ENCODE measurements around the gene TTLL7.
"Not testable (repeated sequence)": the region's sequence is repeated elsewhere in the genome, so short reads cannot be mapped to it uniquely, and the experiment has no call there.

The TTLL7 gene

GRCh38 chr1:83928396-83928795 is 70.5 kb downstream of the TTLL7 start:
- Mint-ChIP-seq H3K36me3 (ENCODE audit: low read depth) (no peaks in the 10 kb centered on the region), H3K9me3 (no peaks in the 10 kb centered on the region), H3K27me3 (ENCODE audit: low read depth) (peaks cover 12% of the 10 kb centered on the region), H3K4me3 (no peak overlapping the region), H3K4me1 (ENCODE audit: low read depth) (no peaks in the 10 kb centered on the region), H3K27ac (no peak overlapping the region)

GRCh38 chr1:83927701-83928100 is 71.2 kb downstream of the TTLL7 start:
- Mint-ChIP-seq H3K36me3 (ENCODE audit: low read depth) (no peaks in the 10 kb centered on the region), H3K4me3 (no peak overlapping the region), H3K4me1 (ENCODE audit: low read depth) (no peaks in the 10 kb centered on the region), H3K27me3 (ENCODE audit: low read depth) (peaks cover 12% of the 10 kb centered on the region), H3K27ac (no peak overlapping the region), H3K9me3 (no peaks in the 10 kb centered on the region)

DNA sequence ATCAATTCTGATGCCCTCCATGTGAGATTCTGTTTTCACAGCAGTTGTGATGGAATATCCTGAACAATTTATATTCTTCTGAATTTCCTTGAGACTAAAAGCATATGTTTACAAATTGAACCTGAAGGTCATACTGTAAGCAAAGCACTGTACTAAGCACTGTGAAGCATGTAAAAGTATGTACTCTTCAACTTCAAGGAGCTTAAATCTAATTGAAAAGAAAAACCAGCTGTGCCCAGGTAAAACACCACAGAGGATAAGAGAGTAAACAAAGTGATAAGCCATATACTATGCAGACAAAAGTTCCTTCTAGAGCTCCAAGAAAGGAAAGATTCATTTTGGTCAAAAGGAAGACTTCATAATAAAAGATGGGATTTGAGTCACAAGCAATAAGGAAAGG is 71.9 kb downstream of the TTLL7 start:
- Mint-ChIP-seq H3K36me3 (ENCODE audit: low read depth) (no peaks in the 10 kb centered on the region), H3K4me1 (ENCODE audit: low read depth) (no peaks in the 10 kb centered on the region), H3K9me3 (no peaks in the 10 kb centered on the region), H3K27me3 (ENCODE audit: low read depth) (peaks cover 12% of the 10 kb centered on the region), H3K27ac (no peak overlapping the region), H3K4me3 (no peak overlapping the region)

- H3K36me3 Mint-ChIP-seq (ENCODE audit: low read depth): no peaks in the 10 kb centered on the region
- no peaks in the 10 kb centered on the region for H3K9me3 Mint-ChIP-seq
- H3K4me1 Mint-ChIP-seq (ENCODE audit: low read depth): no peaks in the 10 kb centered on the region
- no peak overlapping the region for H3K27ac Mint-ChIP-seq
- no peak overlapping the region for H3K4me3 Mint-ChIP-seq
- H3K27me3 Mint-ChIP-seq (ENCODE audit: low read depth): peaks cover 9% of the 10 kb centered on the region
These were observed 75.4 kb downstream of the TTLL7 start for GRCh38 chr1:83923553-83923952.

DNA sequence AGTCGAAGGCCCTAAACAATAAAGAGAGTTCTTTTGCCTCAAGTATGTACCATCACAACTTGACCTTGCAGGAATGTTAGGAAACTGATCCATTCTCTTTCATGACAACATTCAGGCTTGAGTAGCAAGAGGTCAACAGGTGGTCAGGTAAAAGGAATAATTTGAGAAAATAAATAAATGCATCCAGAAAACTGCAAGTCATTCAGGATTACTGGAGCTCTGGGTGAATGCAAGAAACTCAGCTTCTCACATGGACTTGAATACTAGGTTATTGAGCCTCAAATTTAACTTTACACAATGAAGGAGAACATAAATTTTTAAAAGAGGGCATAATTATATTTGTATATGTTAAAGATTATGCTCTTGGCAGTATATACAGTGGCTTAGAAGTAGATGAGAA is 76.5 kb downstream of the TTLL7 start:
- Mint-ChIP-seq H3K4me3 (no peak overlapping the region), H3K4me1 (ENCODE audit: low read depth) (no peaks in the 10 kb centered on the region), H3K27me3 (ENCODE audit: low read depth) (peaks cover 9% of the 10 kb centered on the region), H3K9me3 (no peaks in the 10 kb centered on the region), H3K27ac (no peak overlapping the region), H3K36me3 (ENCODE audit: low read depth) (no peaks in the 10 kb centered on the region)

- Mint-ChIP-seq H3K27me3 (ENCODE audit: low read depth) (no peaks in the 10 kb centered on the region), H3K4me1 (ENCODE audit: low read depth) (no peaks in the 10 kb centered on the region), H3K4me3 (no peak overlapping the region), H3K36me3 (ENCODE audit: low read depth) (no peaks in the 10 kb centered on the region), H3K27ac (no peak overlapping the region), H3K9me3 (no peaks in the 10 kb centered on the region)
These were observed 78.6 kb downstream of the TTLL7 start for GRCh38 chr1:83920320-83920719.

DNA sequence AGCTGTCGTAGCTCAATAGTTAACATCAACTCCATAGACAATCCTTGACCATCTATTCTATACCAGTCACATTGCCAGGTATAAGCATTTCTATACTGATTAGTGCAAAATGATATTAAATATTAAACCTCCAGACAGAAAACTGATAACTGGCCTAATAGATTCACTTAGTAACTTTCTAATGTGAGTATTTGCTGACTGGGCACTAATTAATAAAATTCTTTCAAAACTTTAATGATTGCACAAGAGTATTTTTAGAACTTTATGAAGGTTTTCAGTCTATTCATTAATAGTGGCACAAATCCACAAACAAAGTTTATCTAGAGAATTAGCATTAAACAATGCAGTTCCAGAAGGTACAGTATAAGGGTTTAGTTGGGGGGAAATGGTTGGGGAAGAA is 79.1 kb downstream of the TTLL7 start:
- H3K4me3 Mint-ChIP-seq: no peak overlapping the region
- H3K36me3 Mint-ChIP-seq (ENCODE audit: low read depth): no peaks in the 10 kb centered on the region
- H3K27ac Mint-ChIP-seq: no peak overlapping the region
- no peaks in the 10 kb centered on the region for H3K9me3 Mint-ChIP-seq
- no peaks in the 10 kb centered on the region for H3K27me3 Mint-ChIP-seq (ENCODE audit: low read depth)
- no peaks in the 10 kb centered on the region for H3K4me1 Mint-ChIP-seq (ENCODE audit: low read depth)

- Mint-ChIP-seq H3K4me3 (no peak overlapping the region), H3K27ac (no peak overlapping the region), H3K9me3 (no peaks in the 10 kb centered on the region), H3K36me3 (ENCODE audit: low read depth) (no peaks in the 10 kb centered on the region), H3K27me3 (ENCODE audit: low read depth) (peaks cover 5% of the 10 kb centered on the region), H3K4me1 (ENCODE audit: low read depth) (no peaks in the 10 kb centered on the region)
These were observed 80.1 kb downstream of the TTLL7 start for GRCh38 chr1:83918688-83919285.

DNA sequence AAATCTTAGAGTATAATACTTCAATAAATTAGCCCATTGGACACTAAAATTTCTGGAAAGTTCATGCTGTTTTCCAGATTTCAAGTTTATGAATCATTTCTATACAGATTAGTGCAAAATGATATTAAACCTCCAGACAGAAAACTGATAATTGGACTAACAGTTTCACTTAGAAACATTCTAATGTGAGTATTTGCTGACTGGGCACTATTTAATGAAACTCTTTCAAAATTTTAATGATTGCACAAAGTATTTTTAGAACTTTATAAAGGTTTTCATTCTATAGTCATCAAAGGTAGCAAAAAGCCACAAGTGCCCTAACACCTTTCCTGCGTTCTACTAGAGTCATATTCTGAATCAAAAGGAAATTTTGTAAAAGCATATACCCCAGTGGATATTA is 81.0 kb downstream of the TTLL7 start:
- H3K27ac Mint-ChIP-seq: no peak overlapping the region
- peaks cover 5% of the 10 kb centered on the region for H3K27me3 Mint-ChIP-seq (ENCODE audit: low read depth)
- no peak overlapping the region for H3K4me3 Mint-ChIP-seq
- H3K9me3 Mint-ChIP-seq: no peaks in the 10 kb centered on the region
- H3K36me3 Mint-ChIP-seq (ENCODE audit: low read depth): no peaks in the 10 kb centered on the region
- no peaks in the 10 kb centered on the region for H3K4me1 Mint-ChIP-seq (ENCODE audit: low read depth)

- not testable (repeated sequence) for H3K27ac Mint-ChIP-seq; H3K4me1 Mint-ChIP-seq (ENCODE audit: low read depth); H3K9me3 Mint-ChIP-seq; H3K4me3 Mint-ChIP-seq; H3K36me3 Mint-ChIP-seq (ENCODE audit: low read depth); H3K27me3 Mint-ChIP-seq (ENCODE audit: low read depth)
These were observed 82.8 kb downstream of the TTLL7 start for GRCh38 chr1:83916094-83916493.

- Mint-ChIP-seq H3K27ac (no peak overlapping the region), H3K36me3 (ENCODE audit: low read depth) (no peaks in the 10 kb centered on the region)
These were observed 86.1 kb downstream of the TTLL7 start for GRCh38 chr1:83912876-83913275.

GRCh38 chr1:83910461-83910860 is 88.5 kb downstream of the TTLL7 start:
- H3K27me3 Mint-ChIP-seq (ENCODE audit: low read depth): peaks cover 28% of the 10 kb centered on the region
- no peaks in the 10 kb centered on the region for H3K9me3 Mint-ChIP-seq
- H3K4me1 Mint-ChIP-seq (ENCODE audit: low read depth): no peaks in the 10 kb centered on the region
- H3K4me3 Mint-ChIP-seq: no peak overlapping the region
- no peaks in the 10 kb centered on the region for H3K36me3 Mint-ChIP-seq (ENCODE audit: low read depth)
- H3K27ac Mint-ChIP-seq: no peak overlapping the region

More at GRCh38 chr1:83912876-83913275, 86.1 kb downstream of the TTLL7 start:
- Mint-ChIP-seq H3K4me3 (no peak overlapping the region), H3K4me1 (ENCODE audit: low read depth) (no peaks in the 10 kb centered on the region), H3K27me3 (ENCODE audit: low read depth) (peaks cover 19% of the 10 kb centered on the region), H3K9me3 (no peaks in the 10 kb centered on the region)

DNA sequence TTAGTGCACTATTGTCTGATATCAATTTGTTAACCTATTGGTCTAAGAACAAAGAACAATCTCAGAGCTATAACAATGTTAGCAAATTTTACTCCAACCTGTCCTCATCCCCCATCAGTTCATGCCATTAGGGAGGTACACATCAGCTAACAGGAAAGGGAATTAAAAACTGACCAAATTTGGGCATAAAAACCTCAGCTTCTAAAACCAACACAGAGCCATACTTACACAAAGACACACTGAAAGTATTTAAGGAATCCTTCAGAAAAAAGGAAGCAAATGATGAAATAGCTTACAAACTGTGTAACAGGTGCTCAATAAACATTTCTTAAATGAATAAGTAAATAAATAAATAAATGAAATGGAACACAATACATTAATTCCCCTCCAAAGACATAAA is 89.2 kb downstream of the TTLL7 start:
- Mint-ChIP-seq H3K9me3 (no peaks in the 10 kb centered on the region), H3K36me3 (ENCODE audit: low read depth) (no peaks in the 10 kb centered on the region), H3K4me1 (ENCODE audit: low read depth) (no peaks in the 10 kb centered on the region), H3K4me3 (no peak overlapping the region), H3K27me3 (ENCODE audit: low read depth) (peaks cover 26% of the 10 kb centered on the region), H3K27ac (no peak overlapping the region)

DNA sequence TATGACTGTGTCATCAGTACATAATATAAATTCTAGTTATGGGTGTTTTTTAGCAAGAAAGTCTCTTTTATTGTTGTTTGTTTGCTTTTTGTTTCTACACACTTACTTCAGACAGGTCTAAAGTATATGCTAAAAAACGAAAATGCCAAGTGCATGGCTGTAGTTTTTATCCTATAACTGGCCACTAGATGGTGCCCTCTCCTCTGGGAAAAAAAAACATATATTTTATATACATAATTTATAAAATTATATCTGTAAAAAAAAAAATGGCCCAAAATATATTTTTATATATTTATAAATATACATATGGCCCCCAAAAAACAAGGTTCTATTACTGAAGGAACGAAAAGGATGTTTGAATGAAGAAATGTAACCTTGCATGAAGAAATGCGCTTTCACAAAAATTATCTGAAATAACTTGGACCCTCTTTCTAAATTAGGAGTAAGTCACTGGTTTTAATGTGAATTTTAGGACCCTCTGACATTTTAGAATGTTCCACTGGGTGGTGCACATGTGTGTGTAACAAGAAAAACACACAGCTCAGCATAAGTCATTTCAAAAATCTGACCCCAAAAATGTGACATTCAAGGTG is 93.5 kb downstream of the TTLL7 start:
- H3K4me1 Mint-ChIP-seq (ENCODE audit: low read depth): no peaks in the 10 kb centered on the region
- H3K27ac Mint-ChIP-seq: no peak overlapping the region
- peaks cover 26% of the 10 kb centered on the region for H3K27me3 Mint-ChIP-seq (ENCODE audit: low read depth)
- no peaks in the 10 kb centered on the region for H3K36me3 Mint-ChIP-seq (ENCODE audit: low read depth)
- no peak overlapping the region for H3K4me3 Mint-ChIP-seq
- H3K9me3 Mint-ChIP-seq: no peaks in the 10 kb centered on the region

DNA sequence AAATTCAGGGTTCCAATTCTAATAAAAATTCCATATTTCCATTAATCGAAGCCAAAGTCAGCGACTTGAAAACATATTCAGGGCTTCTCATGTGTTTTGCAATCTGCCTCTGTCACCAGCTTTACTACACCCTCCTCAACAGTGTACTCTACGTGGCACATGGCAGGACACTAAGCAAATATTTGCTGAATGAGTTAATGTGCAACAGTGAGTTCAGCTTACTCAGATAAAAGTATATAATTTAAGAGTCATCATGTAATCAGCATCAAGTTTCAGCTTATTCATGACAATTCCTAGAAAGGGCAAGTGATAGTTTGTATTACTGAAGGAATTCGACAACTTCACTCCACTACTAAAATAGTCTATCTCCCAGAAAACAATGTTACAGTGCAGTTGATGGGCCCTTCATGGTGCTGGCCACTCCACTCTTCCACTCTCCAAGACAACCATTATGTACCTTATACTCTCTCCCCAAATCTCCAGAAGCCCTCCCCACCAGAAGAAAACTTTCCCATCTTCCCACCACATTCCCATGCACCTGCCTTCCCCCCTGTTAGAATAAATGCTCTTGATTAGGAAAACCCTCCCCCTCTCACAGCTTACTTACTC is 97.3 kb downstream of the TTLL7 start:
- Mint-ChIP-seq H3K4me3 (no peak overlapping the region), H3K36me3 (ENCODE audit: low read depth) (no peaks in the 10 kb centered on the region), H3K9me3 (no peaks in the 10 kb centered on the region), H3K4me1 (ENCODE audit: low read depth) (no peaks in the 10 kb centered on the region), H3K27ac (no peak overlapping the region), H3K27me3 (ENCODE audit: low read depth) (peaks cover 6% of the 10 kb centered on the region)
